Erythroblast (primary cell): Measurements from ENCODE around the gene CCDC12.

ENCODE experiments used
- GATA1 ChIP-seq: IDR thresholded peaks from 2 replicates; pipeline ENCODE4 v1.6.1; 2011; ENCODE audit warnings: low read depth, mild to moderate bottlenecking, control low read depth, low read length, moderate library complexity
- POLR2A ChIP-seq: IDR thresholded peaks from 2 replicates; pipeline ENCODE4 v1.6.1; 2011; ENCODE audit warnings: mild to moderate bottlenecking, low read length

GRCh38 chr3:46976326-46977190 is at the start of gene CCDC12:
- TF ChIP-seq POLR2A = peak; percentile 90
- TF ChIP-seq GATA1 = no peak
